ENCODE results near the gene FREY1. TPM values are rescaled to one million over a fixed set of nuclear protein-coding genes. Genes with fewer than 3 reads are reported as not detected.

Gene FREY1
- total RNA-seq, 1 experiment from 2014 or later: 1.4 TPM

- in situ Hi-C loops (cut with HindIII; ENCODE audit: low pct_unique_long_range_greater_than_20kb, low sequenced_read_pairs) (no loop called here), intact Hi-C loops (cut with micrococcal nuclease; ENCODE audit: unreplicated experiment) (no loop called here)
- no peak for TF ChIP-seq CTCF (IDR thresholded peaks at IDR 0.05)
- no peak for TF ChIP-seq TCF7L2 (IDR thresholded peaks at IDR 0.05; ENCODE audit: low read depth, low read length)
- no peak for TF ChIP-seq REST (IDR thresholded peaks at IDR 0.05; ENCODE audit: insufficient read depth in 1 of 2, low read depth in 2 of 2, low read length in 1 of 2)
- TF ChIP-seq POLR2AphosphoS5 (IDR thresholded peaks at IDR 0.05; ENCODE audit: low read depth, low read length): no peak
- no peak for TF ChIP-seq SIN3A (IDR thresholded peaks at IDR 0.05; ENCODE audit: borderline replicate concordance, insufficient read depth, low read depth, low read length)
- Histone ChIP-seq H3K36me3 (ENCODE audit: control insufficient read depth, insufficient read depth, low read length) (peaks cover 13% of the 10 kb centered on the region), H3K27me3 (ENCODE audit: control insufficient read depth, insufficient read depth, low read length) (no peaks in the 10 kb centered on the region), H3K9me3 (ENCODE audit: control insufficient read depth, insufficient read depth, low read depth, low read length) (no peaks in the 10 kb centered on the region), H3K4me3 (ENCODE audit: low read depth in 2 of 2, low read length in 2 of 2) (no peak overlapping the region), H3K27ac (ENCODE audit: low read length) (no peak overlapping the region), H3K4me1 (ENCODE audit: control insufficient read depth, insufficient read depth, low read length) (no peaks in the 10 kb centered on the region)
- CTCF ChIA-PET: interaction anchor here (0.6 to 0.7 kb wide), 2 partner anchors 64 to 1356 kb away, joined by 3 to 9 read pairs; no protein-coding TSS in a partner anchor
- POLR2A ChIA-PET: no interaction called here
- no peak for DNase-seq (ENCODE audit: low read depth, low spot score)
- no TSS peak for BruUV-seq (replicated peaks)
- no peak for ATAC-seq
Observed at GRCh38 chr11:45939836-45940235, 32.8 kb upstream of the FREY1 start.

- in situ Hi-C loops (cut with HindIII; ENCODE audit: low pct_unique_long_range_greater_than_20kb, low sequenced_read_pairs) (no loop called here), intact Hi-C loops (cut with micrococcal nuclease; ENCODE audit: unreplicated experiment) (no loop called here)
- Histone ChIP-seq H3K27me3 (ENCODE audit: control insufficient read depth, insufficient read depth, low read length) (no peaks in the 10 kb centered on the region), H3K4me3 (ENCODE audit: low read depth in 2 of 2, low read length in 2 of 2) (no peak overlapping the region), H3K4me1 (ENCODE audit: control insufficient read depth, insufficient read depth, low read length) (no peaks in the 10 kb centered on the region), H3K36me3 (ENCODE audit: control insufficient read depth, insufficient read depth, low read length) (peaks cover 14% of the 10 kb centered on the region), H3K9me3 (ENCODE audit: control insufficient read depth, insufficient read depth, low read depth, low read length) (no peaks in the 10 kb centered on the region), H3K27ac (ENCODE audit: low read length) (no peak overlapping the region)
- ChIA-PET POLR2A (no interaction called here), CTCF (no interaction called here)
- no TSS peak for BruUV-seq (replicated peaks)
- no peak for TF ChIP-seq REST (IDR thresholded peaks at IDR 0.05; ENCODE audit: insufficient read depth in 1 of 2, low read depth in 2 of 2, low read length in 1 of 2)
- TF ChIP-seq SIN3A (IDR thresholded peaks at IDR 0.05; ENCODE audit: borderline replicate concordance, insufficient read depth, low read depth, low read length): no peak
- TF ChIP-seq CTCF (IDR thresholded peaks at IDR 0.05): no peak
- TF ChIP-seq POLR2AphosphoS5 (IDR thresholded peaks at IDR 0.05; ENCODE audit: low read depth, low read length): no peak
- no peak for TF ChIP-seq TCF7L2 (IDR thresholded peaks at IDR 0.05; ENCODE audit: low read depth, low read length)
- DNase-seq (ENCODE audit: low read depth, low spot score): no peak
- no peak for ATAC-seq
Observed at GRCh38 chr11:45937916-45938315, 30.8 kb upstream of the FREY1 start.
